ENCODE results near the gene ATXN7L3. TPM values are rescaled to one million over a fixed set of nuclear protein-coding genes. Genes with fewer than 3 reads are reported as not detected.

Gene ATXN7L3
- total RNA-seq, 1 donor from 2014 or later: 62.8 TPM

DNA sequence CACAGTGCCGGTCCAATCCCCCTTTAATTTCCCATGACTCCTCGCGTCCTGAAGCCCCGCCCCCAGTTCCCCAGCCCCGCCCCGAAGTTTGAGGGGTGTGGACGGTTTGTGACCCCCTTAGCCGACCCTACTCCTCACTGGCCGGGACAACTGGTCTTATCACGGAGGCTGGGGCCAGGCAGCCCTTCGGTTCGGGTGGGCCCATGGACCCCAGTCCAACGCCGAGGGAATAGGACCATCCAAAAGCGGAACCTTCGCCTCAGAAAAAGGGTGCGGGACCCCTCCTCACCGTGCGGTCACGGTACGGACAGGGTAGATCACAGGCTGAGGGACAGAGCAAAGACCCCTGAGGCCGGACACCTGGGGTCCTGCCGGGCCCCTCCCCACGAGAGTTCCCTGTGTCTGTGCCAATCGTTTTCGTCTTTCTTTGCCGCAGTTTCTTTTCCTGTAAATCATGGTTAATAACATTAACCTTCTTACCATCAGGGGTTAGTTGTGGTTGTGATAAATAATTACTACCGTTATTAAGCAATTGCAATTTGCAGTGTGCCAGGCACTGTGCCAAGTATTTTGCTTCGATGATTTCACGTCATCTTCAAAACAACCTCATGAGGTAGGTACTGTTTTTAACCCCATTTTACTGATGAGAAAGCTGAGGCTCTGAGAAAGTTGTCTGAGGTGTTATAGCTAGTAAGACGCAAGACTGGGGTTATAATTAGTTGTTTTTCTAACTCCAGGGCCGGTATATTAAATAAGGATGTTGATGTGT, 12.4 kb downstream of the ATXN7L3 start:
- Histone ChIP-seq H3K27ac (peak overlapping the region; percentile 96 to 97), H3K4me3 (peak overlapping the region; percentile 75 to 92), H3K4me1 (peaks cover 5 to 22% of the 10 kb centered on the region in 2 donors), H3K36me3 (peaks cover 23 to 29% of the 10 kb centered on the region in 2 donors), H3K9me3 (no peaks in the 10 kb centered on the region), H3K27me3 (no peaks in the 10 kb centered on the region)
- TF ChIP-seq, protein P1, sequence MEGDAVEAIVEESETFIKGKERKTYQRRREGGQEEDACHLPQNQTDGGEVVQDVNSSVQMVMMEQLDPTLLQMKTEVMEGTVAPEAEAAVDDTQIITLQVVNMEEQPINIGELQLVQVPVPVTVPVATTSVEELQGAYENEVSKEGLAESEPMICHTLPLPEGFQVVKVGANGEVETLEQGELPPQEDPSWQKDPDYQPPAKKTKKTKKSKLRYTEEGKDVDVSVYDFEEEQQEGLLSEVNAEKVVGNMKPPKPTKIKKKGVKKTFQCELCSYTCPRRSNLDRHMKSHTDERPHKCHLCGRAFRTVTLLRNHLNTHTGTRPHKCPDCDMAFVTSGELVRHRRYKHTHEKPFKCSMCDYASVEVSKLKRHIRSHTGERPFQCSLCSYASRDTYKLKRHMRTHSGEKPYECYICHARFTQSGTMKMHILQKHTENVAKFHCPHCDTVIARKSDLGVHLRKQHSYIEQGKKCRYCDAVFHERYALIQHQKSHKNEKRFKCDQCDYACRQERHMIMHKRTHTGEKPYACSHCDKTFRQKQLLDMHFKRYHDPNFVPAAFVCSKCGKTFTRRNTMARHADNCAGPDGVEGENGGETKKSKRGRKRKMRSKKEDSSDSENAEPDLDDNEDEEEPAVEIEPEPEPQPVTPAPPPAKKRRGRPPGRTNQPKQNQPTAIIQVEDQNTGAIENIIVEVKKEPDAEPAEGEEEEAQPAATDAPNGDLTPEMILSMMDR (IDR thresholded peaks at IDR 0.05): no peak
- DNase-seq (ENCODE audit: low spot score in 2 of 2): no peak
- intact Hi-C loops (cut with DNase I): loop anchor here (1.0 to 5.0 kb wide), 5 partner anchors 13 to 115 kb away; partner anchors contain the start of genes G6PC3 and HDAC5

DNA sequence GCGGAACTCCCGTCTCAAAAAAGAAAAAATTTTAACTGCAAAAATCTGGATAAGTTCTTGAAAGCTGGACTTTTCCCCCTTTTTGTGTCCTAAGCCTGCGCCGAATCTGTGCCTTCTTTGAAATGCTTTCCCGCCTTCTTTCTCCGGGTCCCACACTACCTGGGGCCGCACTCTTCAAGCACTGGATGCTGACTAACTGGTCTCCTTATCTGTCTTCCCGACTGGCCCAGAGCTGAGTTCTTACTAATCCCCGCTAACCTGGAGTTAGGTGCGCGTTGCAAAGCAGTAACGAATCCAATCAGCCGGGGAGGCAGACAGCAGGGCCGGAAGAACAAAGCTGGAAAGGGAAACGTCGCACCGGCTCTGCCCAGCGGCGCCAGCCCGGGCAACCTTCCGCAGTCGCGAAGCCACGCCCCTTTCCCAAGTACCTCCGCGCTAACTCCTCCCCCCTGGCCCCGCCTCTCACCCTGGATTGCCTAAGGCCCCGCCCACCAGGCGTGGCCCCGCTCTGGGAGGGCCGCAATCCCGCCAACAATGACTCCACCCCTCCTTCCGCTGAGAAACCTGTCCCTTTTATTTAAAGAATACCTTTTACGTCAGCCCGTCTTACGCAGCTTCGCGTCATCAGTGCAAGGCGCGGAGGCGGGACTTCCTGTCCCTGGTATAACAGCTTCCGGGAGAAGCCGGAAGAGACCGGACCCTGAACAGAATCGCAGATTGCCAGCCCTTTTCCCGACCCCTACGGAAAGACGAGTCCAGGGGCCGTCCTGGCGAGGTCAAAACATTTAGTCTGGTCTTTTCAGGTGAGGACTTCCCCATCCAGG, 13.2 kb downstream of the ATXN7L3 start, which contains the start of gene TMUB2:
Gene TMUB2 (plus strand): TSS at position 666 of the 824 bp plus-strand sequence. CDS start 737 bp downstream, outside the sequence.
- H3K27me3 ChIP-seq: no peaks in the 10 kb centered on the region
- intact Hi-C loops (cut with DNase I): loop anchor here (1.0 to 5.0 kb wide), 6 partner anchors 14 to 114 kb away; partner anchors contain the start of genes G6PC3 and HDAC5
- H3K4me1 ChIP-seq: peaks cover 5 to 22% of the 10 kb centered on the region in 2 donors
- H3K36me3 ChIP-seq: peaks cover 22 to 35% of the 10 kb centered on the region in 2 donors
- peak; percentile 98 to 99 for DNase-seq (ENCODE audit: low spot score in 2 of 2)
- no peaks in the 10 kb centered on the region for H3K9me3 ChIP-seq
- H3K27ac ChIP-seq: peak within 1 kb of the TSS; percentile 96 to 97
- TF ChIP-seq, protein P1 (IDR thresholded peaks at IDR 0.05): no peak
- peak within 1 kb of the TSS; percentile 75 to 92 for H3K4me3 ChIP-seq

DNA sequence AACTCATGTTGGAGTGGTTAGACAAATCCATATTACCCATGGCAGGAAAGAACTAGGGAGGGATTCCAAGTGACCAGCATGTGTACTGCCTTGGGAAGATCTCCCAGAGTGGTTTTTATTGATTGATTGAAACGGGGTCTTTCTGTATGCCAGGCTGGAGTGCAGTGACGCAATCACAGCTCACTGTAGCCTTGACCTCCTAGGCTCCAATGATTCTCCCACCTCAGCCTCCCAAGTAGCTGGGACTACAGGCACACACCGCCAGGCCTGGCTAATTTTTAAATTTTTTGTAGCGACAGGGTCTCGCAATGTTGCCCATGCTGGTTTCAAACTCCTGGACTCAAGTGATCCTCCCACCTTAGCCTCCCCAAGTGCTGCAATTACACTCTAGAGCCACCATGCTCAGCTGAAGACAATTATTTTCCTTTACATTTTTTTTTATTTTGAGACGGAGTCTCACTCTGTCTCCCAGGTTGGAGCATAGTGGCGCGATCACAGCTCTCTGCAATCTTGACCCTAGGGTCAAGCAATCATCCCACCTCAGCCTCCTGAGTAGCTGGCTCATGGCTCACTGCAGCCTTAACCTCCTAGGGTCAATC, 15.4 kb downstream of the ATXN7L3 start:
- Histone ChIP-seq H3K4me1 (peaks cover 5 to 22% of the 10 kb centered on the region in 2 donors), H3K36me3 (peaks cover 7 to 19% of the 10 kb centered on the region in 2 donors), H3K27me3 (no peaks in the 10 kb centered on the region), H3K4me3 (no peak overlapping the region), H3K9me3 (no peaks in the 10 kb centered on the region), H3K27ac (no peak overlapping the region)
- intact Hi-C loops (cut with DNase I): no loop called here
- TF ChIP-seq, protein P1 (IDR thresholded peaks at IDR 0.05): no peak
- DNase-seq (ENCODE audit: low spot score in 2 of 2): no peak

DNA sequence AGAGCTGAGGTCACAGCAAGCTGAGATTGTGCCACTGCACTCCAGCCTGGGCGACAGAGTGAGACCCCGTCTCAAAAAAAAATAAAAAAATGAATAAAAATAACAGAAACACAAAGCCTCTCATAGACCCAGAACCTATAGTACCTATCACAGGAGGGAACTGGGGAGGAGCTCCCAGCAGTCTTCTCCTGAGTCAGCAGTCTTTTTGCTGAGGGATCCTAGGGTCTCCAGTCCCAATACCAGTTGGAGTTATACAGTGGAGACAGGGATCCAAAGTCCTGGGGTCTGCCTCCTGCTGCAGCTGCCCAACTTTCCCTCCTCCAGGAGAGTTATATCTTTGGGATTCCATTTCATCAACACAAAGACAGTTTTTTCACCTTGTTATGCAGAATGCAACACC, 16.7 kb downstream of the ATXN7L3 start:
- intact Hi-C loops (cut with DNase I): no loop called here
- TF ChIP-seq, protein P1 (IDR thresholded peaks at IDR 0.05): no peak
- peaks cover 4 to 27% of the 10 kb centered on the region in 2 donors for H3K36me3 ChIP-seq

DNA sequence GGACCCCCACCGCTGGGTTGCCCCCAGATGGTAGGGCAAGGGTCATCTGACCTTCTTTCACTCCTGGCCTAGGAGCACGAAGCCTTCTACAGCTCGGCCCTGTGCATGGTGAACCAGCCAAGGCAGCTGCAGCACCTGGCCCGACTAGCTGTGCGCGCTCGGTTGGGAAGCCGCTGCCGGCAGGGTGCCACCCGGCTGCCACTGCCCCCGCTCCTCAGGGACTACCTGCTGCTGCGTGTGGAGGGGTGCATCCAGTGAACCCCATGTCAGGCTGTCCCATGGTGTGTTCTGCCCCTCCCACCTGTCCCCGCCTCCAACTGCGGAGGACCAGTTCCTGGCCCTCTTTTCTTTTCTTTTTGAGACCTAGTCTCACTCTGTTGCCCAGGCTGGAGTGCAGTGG, 21.6 kb downstream of the ATXN7L3 start:
- no peaks in the 10 kb centered on the region for H3K4me1 ChIP-seq
- DNase-seq (ENCODE audit: low spot score in 2 of 2): no peak
- TF ChIP-seq, protein P1 (IDR thresholded peaks at IDR 0.05): no peak
- no peaks in the 10 kb centered on the region for H3K27me3 ChIP-seq
- intact Hi-C loops (cut with DNase I): no loop called here
- peaks cover 18 to 43% of the 10 kb centered on the region in 2 donors for H3K36me3 ChIP-seq
- no peak overlapping the region for H3K27ac ChIP-seq
- H3K4me3 ChIP-seq: no peak overlapping the region
- H3K9me3 ChIP-seq: no peaks in the 10 kb centered on the region

More for the DNA sequence above, 16.7 kb downstream of the ATXN7L3 start:
- Histone ChIP-seq H3K4me1 (peaks cover 2 to 17% of the 10 kb centered on the region in 2 donors), H3K27ac (no peak overlapping the region), H3K9me3 (no peaks in the 10 kb centered on the region), H3K27me3 (no peaks in the 10 kb centered on the region), H3K4me3 (no peak overlapping the region)
- no peak for DNase-seq (ENCODE audit: low spot score in 2 of 2)

Data from ascending aorta (tissue), 2 donors.